ENCODE measurements around the gene TSPAN3. TPM values are rescaled to one million over a fixed set of nuclear protein-coding genes. Genes with fewer than 3 reads are reported as not detected.

Gene TSPAN3
- total RNA-seq, 1 donor from 2014 or later: 359 TPM

DNA sequence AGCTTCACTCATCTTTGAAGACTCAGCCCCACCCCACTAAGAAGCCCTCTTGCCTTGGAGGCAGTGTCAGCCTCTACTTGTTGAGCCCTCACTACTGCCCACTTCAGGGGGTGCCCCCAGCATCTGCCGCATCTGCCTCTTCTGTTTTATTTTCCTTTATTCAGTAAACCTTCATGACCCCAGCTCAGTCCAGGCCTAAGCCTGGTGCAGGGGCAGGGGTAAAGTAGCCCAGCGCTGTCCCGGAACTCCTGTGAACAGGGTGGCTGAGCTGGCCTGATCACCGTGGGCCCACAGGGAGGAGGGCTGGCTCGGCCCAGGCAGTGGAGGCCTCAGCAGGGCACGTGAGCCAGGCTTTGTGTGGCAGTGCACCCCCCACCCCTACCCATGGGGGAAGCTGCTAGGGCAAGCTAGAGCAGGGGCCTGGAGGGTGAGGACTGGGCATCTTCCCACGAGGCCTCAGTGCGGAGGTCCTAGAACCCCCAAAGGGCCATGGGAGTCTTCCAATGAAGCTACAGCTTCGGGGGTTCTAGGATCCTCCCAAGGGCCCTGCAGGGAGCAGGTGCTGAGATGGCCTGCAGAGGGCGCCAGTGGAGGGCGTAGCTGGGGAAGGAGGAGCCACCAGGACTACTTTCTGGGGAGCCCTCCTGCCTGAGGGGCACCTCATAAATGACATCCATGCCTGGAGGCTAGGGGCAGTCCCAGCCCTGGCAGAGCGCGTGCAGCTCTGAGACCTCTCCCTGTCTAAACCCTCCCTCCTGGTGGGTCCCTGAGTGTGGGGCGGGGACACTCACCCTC lies 36.0 kb downstream of the TSPAN3 start:
- H3K36me3 ChIP-seq: peaks cover 9% of the 10 kb centered on the region
- no peaks in the 10 kb centered on the region for H3K9me3 ChIP-seq
- no peak overlapping the region for H3K4me3 ChIP-seq
- intact Hi-C loops (cut with DNase I): loop anchor here (10.0 kb wide), 1 partner anchor 510 kb away; no protein-coding TSS in a partner anchor
- TF ChIP-seq, protein P1, sequence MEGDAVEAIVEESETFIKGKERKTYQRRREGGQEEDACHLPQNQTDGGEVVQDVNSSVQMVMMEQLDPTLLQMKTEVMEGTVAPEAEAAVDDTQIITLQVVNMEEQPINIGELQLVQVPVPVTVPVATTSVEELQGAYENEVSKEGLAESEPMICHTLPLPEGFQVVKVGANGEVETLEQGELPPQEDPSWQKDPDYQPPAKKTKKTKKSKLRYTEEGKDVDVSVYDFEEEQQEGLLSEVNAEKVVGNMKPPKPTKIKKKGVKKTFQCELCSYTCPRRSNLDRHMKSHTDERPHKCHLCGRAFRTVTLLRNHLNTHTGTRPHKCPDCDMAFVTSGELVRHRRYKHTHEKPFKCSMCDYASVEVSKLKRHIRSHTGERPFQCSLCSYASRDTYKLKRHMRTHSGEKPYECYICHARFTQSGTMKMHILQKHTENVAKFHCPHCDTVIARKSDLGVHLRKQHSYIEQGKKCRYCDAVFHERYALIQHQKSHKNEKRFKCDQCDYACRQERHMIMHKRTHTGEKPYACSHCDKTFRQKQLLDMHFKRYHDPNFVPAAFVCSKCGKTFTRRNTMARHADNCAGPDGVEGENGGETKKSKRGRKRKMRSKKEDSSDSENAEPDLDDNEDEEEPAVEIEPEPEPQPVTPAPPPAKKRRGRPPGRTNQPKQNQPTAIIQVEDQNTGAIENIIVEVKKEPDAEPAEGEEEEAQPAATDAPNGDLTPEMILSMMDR (IDR thresholded peaks at IDR 0.05): peak; percentile 64
- H3K27me3 ChIP-seq: no peaks in the 10 kb centered on the region
- no peak overlapping the region for H3K27ac ChIP-seq
- H3K4me1 ChIP-seq: no peaks in the 10 kb centered on the region
- ATAC-seq: peak; percentile 32
- DNase-seq: peak; percentile 74

GRCh38 chr15:77033729-77034671 lies 36.9 kb downstream of the TSPAN3 start:
- Histone ChIP-seq H3K9me3 (no peaks in the 10 kb centered on the region), H3K27me3 (no peaks in the 10 kb centered on the region), H3K4me1 (no peaks in the 10 kb centered on the region), H3K36me3 (peaks cover 9% of the 10 kb centered on the region), H3K27ac (no peak overlapping the region), H3K4me3 (no peak overlapping the region)
- TF ChIP-seq, protein P1 (IDR thresholded peaks at IDR 0.05): no peak
- DNase-seq (peak; percentile 62), ATAC-seq (no peak)
- intact Hi-C loops (cut with DNase I): loop anchor here (10.0 kb wide), 1 partner anchor 511 kb away; no protein-coding TSS in a partner anchor

DNA sequence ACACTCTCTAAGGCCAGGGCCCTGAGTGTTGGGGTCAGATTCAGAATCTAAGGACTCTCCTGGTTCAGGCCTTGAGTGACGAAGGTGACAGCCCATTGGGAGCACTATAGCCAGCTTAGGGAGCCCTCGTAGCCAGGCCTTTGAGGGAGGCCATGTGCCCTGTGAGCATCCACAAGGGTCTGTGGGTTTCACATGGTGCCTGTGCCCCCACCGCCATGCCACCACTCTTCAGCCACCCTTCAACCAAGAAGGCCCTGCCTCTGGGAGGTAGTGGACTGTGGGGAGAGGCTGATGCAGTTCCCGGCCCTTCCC lies 37.5 kb downstream of the TSPAN3 start:
- Histone ChIP-seq H3K4me1 (no peaks in the 10 kb centered on the region), H3K9me3 (no peaks in the 10 kb centered on the region), H3K4me3 (no peak overlapping the region), H3K36me3 (peaks cover 9% of the 10 kb centered on the region), H3K27me3 (no peaks in the 10 kb centered on the region), H3K27ac (no peak overlapping the region)
- DNase-seq (peak; percentile 47), ATAC-seq (no peak)
- TF ChIP-seq, protein P1 (IDR thresholded peaks at IDR 0.05): no peak
- intact Hi-C loops (cut with DNase I): loop anchor here (10.0 kb wide), 1 partner anchor 511 kb away; no protein-coding TSS in a partner anchor

GRCh38 chr15:77032647-77033416 lies 38.1 kb downstream of the TSPAN3 start:
- DNase-seq (peak; percentile 67), ATAC-seq (no peak)
- H3K9me3 ChIP-seq: no peaks in the 10 kb centered on the region
- no peak overlapping the region for H3K27ac ChIP-seq
- TF ChIP-seq, protein P1 (IDR thresholded peaks at IDR 0.05): no peak
- no peak overlapping the region for H3K4me3 ChIP-seq
- intact Hi-C loops (cut with DNase I): loop anchor here (10.0 kb wide), 1 partner anchor 512 kb away; no protein-coding TSS in a partner anchor
- H3K36me3 ChIP-seq: peaks cover 9% of the 10 kb centered on the region
- H3K27me3 ChIP-seq: no peaks in the 10 kb centered on the region
- no peaks in the 10 kb centered on the region for H3K4me1 ChIP-seq

- intact Hi-C loops (cut with DNase I): loop anchor here (10.0 kb wide), 1 partner anchor 513 kb away; no protein-coding TSS in a partner anchor
Observed at GRCh38 chr15:77032052-77032646, 38.8 kb downstream of the TSPAN3 start.

More at GRCh38 chr15:77032052-77032646, 38.8 kb downstream of the TSPAN3 start:
- Histone ChIP-seq H3K27me3 (no peaks in the 10 kb centered on the region), H3K9me3 (no peaks in the 10 kb centered on the region), H3K4me3 (no peak overlapping the region), H3K4me1 (no peaks in the 10 kb centered on the region), H3K27ac (no peak overlapping the region), H3K36me3 (peaks cover 4% of the 10 kb centered on the region)
- DNase-seq: peak; percentile 63
- TF ChIP-seq, protein P1 (IDR thresholded peaks at IDR 0.05): no peak
- no peak for ATAC-seq

Measured in upper lobe of right lung (tissue), 1 donor.